Panc1 (cell line): ENCODE measurements around the gene TADA1.

Source experiments
- CTCF ChIP-seq: fragments of 450-650 bp; IDR thresholded peaks from 2 replicates; pipeline ENCODE4 v1.5.1; 2017; ENCODE audit warnings: mild to moderate bottlenecking
- POLR2AphosphoS5 ChIP-seq: IDR thresholded peaks from 2 replicates; pipeline ENCODE4 v1.6.1; 2012; ENCODE audit warnings: mild to moderate bottlenecking, low read depth, low read length, moderate library complexity
- REST ChIP-seq, 2 experiments: IDR thresholded peaks; 2 replicates each; pipeline ENCODE4 v1.6.1; 2011 to 2012; ENCODE audit warnings: low read depth in 2 of 2, control low read depth in 1 of 2, low read length in 1 of 2, mild to moderate bottlenecking in 1 of 2, moderate library complexity in 1 of 2; ENCODE audit not compliant: insufficient read depth in 1 of 2

GRCh38 chr1:166888373-166889111 lies 12.5 kb upstream of the TADA1 start:
- TF ChIP-seq CTCF (no peak), POLR2AphosphoS5 (no peak), REST (IDR thresholded peaks at IDR 0.05; ENCODE audit: insufficient read depth in 1 of 2, low read depth in 2 of 2, low read length in 1 of 2) (no peak)
